CD4-positive, CD25-positive, alpha-beta regulatory T cell (primary cell): ENCODE measurements around the gene ATF7IP. TPM values are rescaled to one million over a fixed set of nuclear protein-coding genes. Genes with fewer than 3 reads are reported as not detected.

Source experiments
- ATAC-seq, 2 donors: fragments of 150-1000 bp; cut with Tn5 transposase; one replicate each; pipeline ENCODE4 v1.10.0; 2021; ENCODE audit warnings: low read depth in 2 of 2, moderate number of reproducible peaks in 2 of 2, moderate library complexity in 1 of 2
- DNase-seq, 3 donors: peaks; one replicate each; pipeline versions ENCODE4 v3.0.0 to v3.0.0-alpha.2; 2012 to 2022; ENCODE audit warnings: mixed read lengths in 1 of 3
- H3K27ac ChIP-seq: one replicate; pipeline ENCODE4 v1.7.0; 2013; ENCODE audit warnings: mild to moderate bottlenecking, low read length; ENCODE audit not compliant: insufficient read depth, poor library complexity, severe bottlenecking
- H3K27me3 ChIP-seq: one replicate; pipeline ENCODE4 v1.7.0; 2013; ENCODE audit warnings: low read length; ENCODE audit not compliant: control insufficient read depth, insufficient read depth
- H3K36me3 ChIP-seq: one replicate; pipeline ENCODE4 v1.7.0; 2013; ENCODE audit warnings: mild to moderate bottlenecking, low read length, moderate library complexity; ENCODE audit not compliant: control insufficient read depth, insufficient read depth
- H3K4me1 ChIP-seq: 2 replicates; pipeline ENCODE4 v1.7.0; 2013; ENCODE audit warnings: mild to moderate bottlenecking, low read length; ENCODE audit not compliant: insufficient read depth, control insufficient read depth, poor library complexity, severe bottlenecking
- H3K4me3 ChIP-seq: one replicate; pipeline ENCODE4 v1.7.0; 2013; ENCODE audit warnings: low read depth, mild to moderate bottlenecking, low read length, moderate library complexity
- H3K9me3 ChIP-seq, 2 experiments: 1 replicate in 1 of 2; 2 replicates in 1 of 2; pipeline ENCODE4 v1.7.0; 2013; ENCODE audit warnings: low read length in 2 of 2, mild to moderate bottlenecking in 1 of 2, moderate library complexity in 1 of 2; ENCODE audit not compliant: control insufficient read depth in 2 of 2
- H3K27ac Mint-ChIP-seq, 3 donors: one replicate each; pipeline ENCODE4 v1.8.0; 2020 to 2022; ENCODE audit warnings: mild to moderate bottlenecking in 3 of 3, mixed read lengths in 3 of 3, moderate library complexity in 2 of 3
- H3K27me3 Mint-ChIP-seq: one replicate; pipeline ENCODE4 v1.8.0; 2022; ENCODE audit warnings: mild to moderate bottlenecking, mixed read lengths
- H3K36me3 Mint-ChIP-seq: one replicate; pipeline ENCODE4 v1.8.0; 2020; ENCODE audit warnings: mixed read lengths
- H3K4me1 Mint-ChIP-seq, 4 donors: one replicate each; pipeline ENCODE4 v1.8.0; 2020 to 2022; ENCODE audit warnings: mixed read lengths in 4 of 4, mild to moderate bottlenecking in 1 of 4
- H3K4me3 Mint-ChIP-seq, 4 donors: one replicate each; pipeline ENCODE4 v1.8.0; 2020 to 2022; ENCODE audit warnings: mild to moderate bottlenecking in 4 of 4, mixed read lengths in 4 of 4, moderate library complexity in 3 of 4
- H3K9me3 Mint-ChIP-seq, 7 donors: one replicate each; pipeline ENCODE4 v1.8.0; 2020 to 2022; ENCODE audit warnings: mixed read lengths in 7 of 7, mild to moderate bottlenecking in 3 of 7, moderate library complexity in 2 of 7
- polyA plus RNA-seq, 4 donors: library from polyadenylated mRNA; unstranded; fragments of 300-500 nt; fragmentation: Illumina TruSeq; gene quantifications; one replicate each; pipeline ENCODE4 v1.2.3, GENCODE V29; 2021
- total RNA-seq: library from RNA; stranded (reverse); gene quantifications from one replicate; pipeline ENCODE4 v1.2.3, GENCODE V29; 2022

ATF7IP gene
- total and polyA plus RNA-seq, 5 donors from 2014 or later: 83.9 to 175 (median 101) TPM

- no peaks in the 10 kb centered on the region for H3K27me3 Mint-ChIP-seq
- H3K27ac Mint-ChIP-seq: no peak overlapping the region
- H3K4me3 ChIP-seq: no peak overlapping the region
- H3K9me3 Mint-ChIP-seq: peaks cover 0 to 5% (median 0%) of the 10 kb centered on the region in 7 donors
- no peak for ATAC-seq
- no peaks in the 10 kb centered on the region for H3K4me1 ChIP-seq
- no peaks in the 10 kb centered on the region for H3K9me3 ChIP-seq
- H3K4me1 Mint-ChIP-seq: no peaks in the 10 kb centered on the region
- no peaks in the 10 kb centered on the region for H3K27me3 ChIP-seq
- H3K36me3 ChIP-seq: no peaks in the 10 kb centered on the region
- no peak overlapping the region for H3K27ac ChIP-seq
- H3K36me3 Mint-ChIP-seq: no peaks in the 10 kb centered on the region
- H3K4me3 Mint-ChIP-seq: no peak overlapping the region
- DNase-seq: no peak
These were observed 166.7 kb downstream of the ATF7IP start for GRCh38 chr12:14532152-14532551.

- no peak for ATAC-seq
- Mint-ChIP-seq H3K27me3 (peaks cover 4% of the 10 kb centered on the region), H3K9me3 (peaks cover 0 to 4% (median 0%) of the 10 kb centered on the region in 7 donors)
These were observed 171.6 kb downstream of the ATF7IP start for GRCh38 chr12:14537088-14537487.

GRCh38 chr12:14540801-14541462 is 175.4 kb downstream of the ATF7IP start:
- H3K36me3 ChIP-seq: no peaks in the 10 kb centered on the region
- Mint-ChIP-seq H3K27me3 (peaks cover 4% of the 10 kb centered on the region), H3K4me1 (no peaks in the 10 kb centered on the region), H3K27ac (no peak overlapping the region), H3K36me3 (no peaks in the 10 kb centered on the region), H3K9me3 (peaks cover 0 to 1% (median 0%) of the 10 kb centered on the region in 7 donors), H3K4me3 (no peak overlapping the region)
- H3K4me3 ChIP-seq: no peak overlapping the region
- H3K27me3 ChIP-seq: no peaks in the 10 kb centered on the region
- no peaks in the 10 kb centered on the region for H3K9me3 ChIP-seq
- H3K27ac ChIP-seq: no peak overlapping the region
- no peak for ATAC-seq
- no peak for DNase-seq
- H3K4me1 ChIP-seq: no peaks in the 10 kb centered on the region

More at GRCh38 chr12:14537088-14537487, 171.6 kb downstream of the ATF7IP start:
- no peak for DNase-seq
- H3K4me1 Mint-ChIP-seq: no peaks in the 10 kb centered on the region
- no peaks in the 10 kb centered on the region for H3K36me3 ChIP-seq
- H3K9me3 ChIP-seq: no peaks in the 10 kb centered on the region
- no peaks in the 10 kb centered on the region for H3K36me3 Mint-ChIP-seq
- no peak overlapping the region for H3K27ac Mint-ChIP-seq
- no peak overlapping the region for H3K27ac ChIP-seq
- no peaks in the 10 kb centered on the region for H3K27me3 ChIP-seq
- H3K4me3 ChIP-seq: no peak overlapping the region
- no peaks in the 10 kb centered on the region for H3K4me1 ChIP-seq
- no peak overlapping the region for H3K4me3 Mint-ChIP-seq

GRCh38 chr12:14545144-14546124 is 180.0 kb downstream of the ATF7IP start:
- no peak overlapping the region for H3K4me3 Mint-ChIP-seq
- no peak overlapping the region for H3K27ac ChIP-seq

GRCh38 chr12:14547571-14547970 is 182.1 kb downstream of the ATF7IP start:
- no peaks in the 10 kb centered on the region for H3K9me3 ChIP-seq
- H3K36me3 ChIP-seq: no peaks in the 10 kb centered on the region
- no peak overlapping the region for H3K4me3 ChIP-seq
- ATAC-seq: no peak
- Mint-ChIP-seq H3K9me3 (peaks cover 0 to 2% (median 0%) of the 10 kb centered on the region in 7 donors), H3K36me3 (peaks cover 3% of the 10 kb centered on the region), H3K4me3 (no peak overlapping the region), H3K27me3 (peaks cover 10% of the 10 kb centered on the region), H3K4me1 (no peaks in the 10 kb centered on the region), H3K27ac (no peak overlapping the region)
- no peaks in the 10 kb centered on the region for H3K27me3 ChIP-seq
- no peak overlapping the region for H3K27ac ChIP-seq
- H3K4me1 ChIP-seq: no peaks in the 10 kb centered on the region
- no peak for DNase-seq

More at GRCh38 chr12:14545144-14546124, 180.0 kb downstream of the ATF7IP start:
- H3K27me3 Mint-ChIP-seq: peaks cover 14% of the 10 kb centered on the region
- DNase-seq: no peak
- Histone ChIP-seq H3K36me3 (no peaks in the 10 kb centered on the region), H3K9me3 (no peaks in the 10 kb centered on the region), H3K4me3 (no peak overlapping the region), H3K4me1 (no peaks in the 10 kb centered on the region), H3K27me3 (no peaks in the 10 kb centered on the region)
- H3K4me1 Mint-ChIP-seq: no peaks in the 10 kb centered on the region
- peaks cover 3% of the 10 kb centered on the region for H3K36me3 Mint-ChIP-seq
- peaks cover 0 to 2% (median 0%) of the 10 kb centered on the region in 7 donors for H3K9me3 Mint-ChIP-seq
- ATAC-seq: no peak
- H3K27ac Mint-ChIP-seq: peak overlapping the region in 1 of 3 donors; percentile 28

GRCh38 chr12:14548609-14549008 is 183.1 kb downstream of the ATF7IP start:
- no peak overlapping the region for H3K4me3 Mint-ChIP-seq
- peaks cover 0 to 2% (median 0%) of the 10 kb centered on the region in 7 donors for H3K9me3 Mint-ChIP-seq
- no peaks in the 10 kb centered on the region for H3K4me1 ChIP-seq
- no peaks in the 10 kb centered on the region for H3K9me3 ChIP-seq
- no peak overlapping the region for H3K27ac Mint-ChIP-seq
- no peaks in the 10 kb centered on the region for H3K36me3 ChIP-seq
- no peaks in the 10 kb centered on the region for H3K4me1 Mint-ChIP-seq
- peaks cover 14% of the 10 kb centered on the region for H3K27me3 Mint-ChIP-seq
- ATAC-seq (no peak), DNase-seq (no peak)
- no peak overlapping the region for H3K4me3 ChIP-seq
- peaks cover 3% of the 10 kb centered on the region for H3K36me3 Mint-ChIP-seq
- H3K27me3 ChIP-seq: no peaks in the 10 kb centered on the region
- no peak overlapping the region for H3K27ac ChIP-seq
